ENCODE data around the gene SMCO4.

GRCh38 chr11:93577286-93577685, 34.1 kb upstream of the SMCO4 start:
- TF ChIP-seq, protein P1, sequence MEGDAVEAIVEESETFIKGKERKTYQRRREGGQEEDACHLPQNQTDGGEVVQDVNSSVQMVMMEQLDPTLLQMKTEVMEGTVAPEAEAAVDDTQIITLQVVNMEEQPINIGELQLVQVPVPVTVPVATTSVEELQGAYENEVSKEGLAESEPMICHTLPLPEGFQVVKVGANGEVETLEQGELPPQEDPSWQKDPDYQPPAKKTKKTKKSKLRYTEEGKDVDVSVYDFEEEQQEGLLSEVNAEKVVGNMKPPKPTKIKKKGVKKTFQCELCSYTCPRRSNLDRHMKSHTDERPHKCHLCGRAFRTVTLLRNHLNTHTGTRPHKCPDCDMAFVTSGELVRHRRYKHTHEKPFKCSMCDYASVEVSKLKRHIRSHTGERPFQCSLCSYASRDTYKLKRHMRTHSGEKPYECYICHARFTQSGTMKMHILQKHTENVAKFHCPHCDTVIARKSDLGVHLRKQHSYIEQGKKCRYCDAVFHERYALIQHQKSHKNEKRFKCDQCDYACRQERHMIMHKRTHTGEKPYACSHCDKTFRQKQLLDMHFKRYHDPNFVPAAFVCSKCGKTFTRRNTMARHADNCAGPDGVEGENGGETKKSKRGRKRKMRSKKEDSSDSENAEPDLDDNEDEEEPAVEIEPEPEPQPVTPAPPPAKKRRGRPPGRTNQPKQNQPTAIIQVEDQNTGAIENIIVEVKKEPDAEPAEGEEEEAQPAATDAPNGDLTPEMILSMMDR (IDR thresholded peaks at IDR 0.05), result no peak
- no peak for TF ChIP-seq POLR2A (IDR thresholded peaks at IDR 0.05)

Measured in esophagus squamous epithelium (tissue), 4 donors.